SU-DHL-6 (cell line): ENCODE data around the gene CTRL.
A peak's percentile ranks its signal among the peaks of the same experiment; 100 is the strongest.

Experiments used
- H2AFZ ChIP-seq: fragments of 200-600 bp; sonication (generic); 2 replicates; pipeline ENCODE4 v1.6.1; 2014; ENCODE audit warnings: low read depth, mild to moderate bottlenecking, moderate library complexity, mixed read lengths, antibody characterized with exemption, low read length; ENCODE audit not compliant: severe bottlenecking
- H3F3A ChIP-seq: fragments of 200-600 bp; shearing (Covaris generic); 2 replicates; pipeline ENCODE4 v1.6.0; 2016; ENCODE audit warnings: antibody characterized with exemption, mild to moderate bottlenecking; ENCODE audit not compliant: insufficient read depth
- H3K27ac ChIP-seq: fragments of 200-600 bp; sonication (generic); 2 replicates; pipeline ENCODE4 v1.5.1; 2016; ENCODE audit warnings: low read depth, mild to moderate bottlenecking, low read length, moderate library complexity, mixed read lengths
- H3K27me3 ChIP-seq: fragments of 200-600 bp; sonication (generic), shearing (Covaris generic); 2 replicates; pipeline ENCODE4 v1.6.0; 2014; ENCODE audit warnings: mild to moderate bottlenecking, low read length
- H3K36me3 ChIP-seq: fragments of 200-600 bp; sonication (generic); 2 replicates; pipeline ENCODE4 v1.6.1; 2014; ENCODE audit warnings: mild to moderate bottlenecking, low read length, mixed read lengths
- H3K4me2 ChIP-seq: fragments of 300-600, 200-600 bp; shearing (Covaris generic), sonication (generic); 2 replicates; pipeline ENCODE4 v1.6.0; 2014; ENCODE audit warnings: low read length, low read depth, mild to moderate bottlenecking; ENCODE audit not compliant: poor library complexity, severe bottlenecking
- H3K4me3 ChIP-seq: fragments of 200-600 bp; sonication (generic); 2 replicates; pipeline ENCODE4 v1.5.1; 2014; ENCODE audit warnings: antibody characterized with exemption, low read length, mild to moderate bottlenecking, mixed read lengths; ENCODE audit not compliant: insufficient read depth, poor library complexity, severe bottlenecking
- H3K79me2 ChIP-seq: fragments of 200-600 bp; sonication (generic); 2 replicates; pipeline ENCODE4 v1.6.1; 2014; ENCODE audit warnings: mild to moderate bottlenecking, low read length, moderate library complexity; ENCODE audit not compliant: insufficient read depth
- H3K9ac ChIP-seq: fragments of 200-600 bp; sonication (generic); 2 replicates; pipeline ENCODE4 v1.7.0; 2014; ENCODE audit warnings: mild to moderate bottlenecking, low read length
- H3K9me2 ChIP-seq: fragments of 200-600 bp; sonication (generic); replicated peaks from 2 replicates; pipeline ENCODE4 v1.6.1; 2014; ENCODE audit warnings: low read length; ENCODE audit not compliant: insufficient read depth
- H3K9me3 ChIP-seq: fragments of 200-600 bp; sonication (generic); 2 replicates; pipeline ENCODE4 v1.6.1; 2014; ENCODE audit warnings: low read length, mixed read lengths; ENCODE audit not compliant: insufficient read depth
- H4K20me1 ChIP-seq: fragments of 200-600 bp; sonication (generic); 2 replicates; pipeline ENCODE4 v1.6.1; 2014; ENCODE audit warnings: low read depth, mild to moderate bottlenecking, antibody characterized with exemption, low read length, moderate library complexity, mixed read lengths
- CTCF ChIP-seq: fragments of 200-600 bp; sonication (generic); IDR thresholded peaks from one replicate; pipeline ENCODE4 v1.5.1; 2017; ENCODE audit warnings: antibody characterized with exemption, mild to moderate bottlenecking, low read length, moderate library complexity; ENCODE audit not compliant: insufficient read depth, poor library complexity, severe bottlenecking
- EZH2phosphoT487 ChIP-seq: fragments of 200-600 bp; sonication (generic), shearing (Covaris generic); conservative IDR thresholded peaks from 2 replicates; pipeline ENCODE4 v1.6.1; 2018; ENCODE audit warnings: mild to moderate bottlenecking, antibody characterized with exemption, low read length, moderate library complexity, mixed read lengths

CTRL gene

GRCh38 chr16:67967958-67968399, 36.3 kb upstream of the CTRL start:
- H3K27ac ChIP-seq: peak overlapping the region; percentile 29
- H3K36me3 ChIP-seq: no peaks in the 10 kb centered on the region
- no peak for TF ChIP-seq CTCF
- no peak for TF ChIP-seq EZH2phosphoT487
- peak overlapping the region; percentile 61 for H3K4me3 ChIP-seq
- H3K9ac ChIP-seq: peak overlapping the region; percentile 69
- no peaks in the 10 kb centered on the region for H4K20me1 ChIP-seq
- no peaks in the 10 kb centered on the region for H3F3A ChIP-seq
- peak overlapping the region; percentile 76 for H3K4me2 ChIP-seq
- no peaks in the 10 kb centered on the region for H3K9me3 ChIP-seq
- no peaks in the 10 kb centered on the region for H3K79me2 ChIP-seq
- H3K9me2 ChIP-seq: no peaks in the 10 kb centered on the region
- H2AFZ ChIP-seq: peak overlapping the region; percentile 70
- H3K27me3 ChIP-seq: no peaks in the 10 kb centered on the region

- Histone ChIP-seq H3K36me3 (no peaks in the 10 kb centered on the region), H2AFZ (peak overlapping the region; percentile 70), H3K9ac (peak overlapping the region; percentile 69), H3K9me3 (no peaks in the 10 kb centered on the region), H3K4me3 (peak overlapping the region; percentile 61), H3K9me2 (no peaks in the 10 kb centered on the region), H4K20me1 (no peaks in the 10 kb centered on the region), H3K79me2 (no peaks in the 10 kb centered on the region), H3K27me3 (no peaks in the 10 kb centered on the region), H3F3A (no peaks in the 10 kb centered on the region), H3K27ac (peak overlapping the region; percentile 29), H3K4me2 (peak overlapping the region; percentile 76)
- TF ChIP-seq EZH2phosphoT487: no peak
- TF ChIP-seq CTCF: no peak
Measured at GRCh38 chr16:67967183-67967957, 35.7 kb upstream of the CTRL start.

GRCh38 chr16:67966549-67967182, 35.0 kb upstream of the CTRL start:
- H3K27ac ChIP-seq: no peak overlapping the region
- H3K27me3 ChIP-seq: no peaks in the 10 kb centered on the region
- no peaks in the 10 kb centered on the region for H3K36me3 ChIP-seq
- H3K79me2 ChIP-seq: no peaks in the 10 kb centered on the region
- H4K20me1 ChIP-seq: no peaks in the 10 kb centered on the region
- no peaks in the 10 kb centered on the region for H3F3A ChIP-seq
- H3K4me2 ChIP-seq: peak overlapping the region; percentile 76
- H2AFZ ChIP-seq: no peak overlapping the region
- no peak overlapping the region for H3K4me3 ChIP-seq
- H3K9ac ChIP-seq: peak overlapping the region; percentile 69
- TF ChIP-seq EZH2phosphoT487 (no peak), CTCF (no peak)
- no peaks in the 10 kb centered on the region for H3K9me3 ChIP-seq
- no peaks in the 10 kb centered on the region for H3K9me2 ChIP-seq
